Gastrocnemius medialis (tissue), 4 donors: ENCODE measurements around the gene TP73. TPM values are rescaled to one million over a fixed set of nuclear protein-coding genes. Genes with fewer than 3 reads are reported as not detected.

Experiments used
- ATAC-seq, 2 donors: fragments of 150-250 bp; one replicate each; pipeline ENCODE4 v1.9.1; 2016
- DNase-seq, 2 donors: peaks; one replicate each; pipeline ENCODE4 v3.0.0-alpha.2; 2019
- H3K27ac ChIP-seq, 4 donors: fragments of 200-600 bp; sonication (generic); 1 replicate in 1 of 4; 2 replicates in 3 of 4; pipeline ENCODE4 v1.5.1; 2016 to 2018; ENCODE audit warnings: mild to moderate bottlenecking in 2 of 4, moderate library complexity in 1 of 4
- H3K27me3 ChIP-seq, 3 donors: fragments of 200-600 bp; sonication (generic) in 2 of 3; 1 replicate in 1 of 3; 2 replicates in 2 of 3; pipeline versions ENCODE4 v1.5.1 to v1.6.0; 2016 to 2019; ENCODE audit warnings: mild to moderate bottlenecking in 1 of 3, moderate library complexity in 1 of 3
- H3K36me3 ChIP-seq, 2 donors: fragments of 200-600 bp; sonication (generic) in 1 of 2; one replicate each; pipeline ENCODE4 v1.5.1; 2017 to 2018
- H3K4me1 ChIP-seq, 2 donors: fragments of 200-600 bp; sonication (generic) in 1 of 2; one replicate each; pipeline ENCODE4 v1.5.1; 2016 to 2017; ENCODE audit warnings: mild to moderate bottlenecking in 2 of 2
- H3K4me3 ChIP-seq, 4 donors: fragments of 200-600 bp; sonication (generic) in 3 of 4; 1 replicate in 1 of 4; 2 replicates in 3 of 4; pipeline ENCODE4 v1.5.1; 2016 to 2019; ENCODE audit warnings: mild to moderate bottlenecking in 2 of 4
- H3K9me3 ChIP-seq, 3 donors: fragments of 200-600 bp; sonication (generic) in 2 of 3; 1 replicate in 1 of 3; 2 replicates in 2 of 3; pipeline ENCODE4 v1.5.1; 2016 to 2019
- CTCF ChIP-seq, 5 experiments: fragments of 450-650 bp in 3 of 5; fragments of 200-600 bp in 2 of 5; sonication (generic) in 2 of 5; IDR thresholded peaks in 4 of 5; conservative IDR thresholded peaks in 1 of 5; 1 replicate in 4 of 5; 2 replicates in 1 of 5; pipeline ENCODE4 v1.5.1; 2016 to 2019; ENCODE audit warnings: antibody characterized with exemption in 5 of 5, mild to moderate bottlenecking in 3 of 5, moderate library complexity in 3 of 5
- POLR2A ChIP-seq, 2 donors: fragments of 450-650 bp; IDR thresholded peaks; one replicate each; pipeline ENCODE4 v1.6.1; 2017; ENCODE audit warnings: antibody characterized with exemption in 2 of 2, mild to moderate bottlenecking in 2 of 2, moderate library complexity in 2 of 2
- in situ Hi-C, 4 donors: fragments of 200-750 bp; cut with MboI; loops; one replicate each; pipeline versions ENCODE4 v1.15.0 to v1.8.0; 2017; ENCODE audit warnings: low sequenced_read_pairs in 4 of 4
- intact Hi-C: fragments of 100-400 bp; cut with DNase I; formaldehyde crosslinking; loops from one replicate; pipeline ENCODE4 v1.15.1; 2023; ENCODE audit warnings: low total_unique reads
- total RNA-seq, 4 donors: library from RNA; depleted of rRNA; stranded (reverse); fragments of >200 nt; gene quantifications; one replicate each; pipeline versions ENCODE4 v1.1.0 to v1.2.3, GENCODE V29; 2016

The TP73 gene
- total RNA-seq, 4 donors from 2014 or later, result 0.07 TPM; not detected in 3

- Histone ChIP-seq H3K4me3 (no peak overlapping the region), H3K27ac (no peak overlapping the region), H3K9me3 (no peaks in the 10 kb centered on the region), H3K4me1 (no peaks in the 10 kb centered on the region), H3K36me3 (no peaks in the 10 kb centered on the region), H3K27me3 (peaks cover 0 to 2% (median 0%) of the 10 kb centered on the region in 3 donors)
- DNase-seq (no peak), ATAC-seq (no peak)
- no peak for TF ChIP-seq CTCF (IDR thresholded peaks at IDR 0.05 in 4 of 5, conservative IDR thresholded peaks at IDR 0.05 in 1 of 5)
- TF ChIP-seq POLR2A (IDR thresholded peaks at IDR 0.05), result no peak
- intact Hi-C loops (no loop called here), in situ Hi-C loops (no loop called here)
These were observed 101.5 kb downstream of the TP73 start for GRCh38 chr1:3753656-3754454.

GRCh38 chr1:3756394-3756793 lies 104.1 kb downstream of the TP73 start:
- Histone ChIP-seq H3K27me3 (peaks cover 0 to 2% (median 0%) of the 10 kb centered on the region in 3 donors), H3K4me1 (peaks cover 0 to 3% of the 10 kb centered on the region in 2 donors), H3K27ac (no peak overlapping the region), H3K4me3 (no peak overlapping the region), H3K9me3 (no peaks in the 10 kb centered on the region), H3K36me3 (no peaks in the 10 kb centered on the region)
- ATAC-seq (no peak), DNase-seq (no peak)
- intact Hi-C loops, result no loop called here
- in situ Hi-C loops, result no loop called here
- TF ChIP-seq CTCF (IDR thresholded peaks at IDR 0.05 in 4 of 5, conservative IDR thresholded peaks at IDR 0.05 in 1 of 5), result no peak
- no peak for TF ChIP-seq POLR2A (IDR thresholded peaks at IDR 0.05)

- H3K36me3 ChIP-seq, result no peaks in the 10 kb centered on the region
- peaks cover 0 to 3% of the 10 kb centered on the region in 2 donors for H3K4me1 ChIP-seq
- H3K27me3 ChIP-seq, result no peaks in the 10 kb centered on the region
- in situ Hi-C loops, result no loop called here
- H3K4me3 ChIP-seq, result no peak overlapping the region
- no peak overlapping the region for H3K27ac ChIP-seq
- intact Hi-C loops, result no loop called here
- no peak for ATAC-seq
- no peak for DNase-seq
- no peaks in the 10 kb centered on the region for H3K9me3 ChIP-seq
- TF ChIP-seq POLR2A (IDR thresholded peaks at IDR 0.05), result no peak
- TF ChIP-seq CTCF (IDR thresholded peaks at IDR 0.05 in 4 of 5, conservative IDR thresholded peaks at IDR 0.05 in 1 of 5), result no peak
These were observed 106.8 kb downstream of the TP73 start for GRCh38 chr1:3759164-3759563.

- Histone ChIP-seq H3K4me3 (no peak overlapping the region), H3K36me3 (no peaks in the 10 kb centered on the region), H3K27me3 (no peaks in the 10 kb centered on the region), H3K4me1 (peaks cover 0 to 3% of the 10 kb centered on the region in 2 donors), H3K9me3 (no peaks in the 10 kb centered on the region), H3K27ac (no peak overlapping the region)
- intact Hi-C loops, result no loop called here
- TF ChIP-seq CTCF (IDR thresholded peaks at IDR 0.05 in 4 of 5, conservative IDR thresholded peaks at IDR 0.05 in 1 of 5), result no peak
- no peak for TF ChIP-seq POLR2A (IDR thresholded peaks at IDR 0.05)
- ATAC-seq (peak; percentile 69 to 71), DNase-seq (no peak)
- in situ Hi-C loops, result no loop called here
These were observed 107.5 kb downstream of the TP73 start for GRCh38 chr1:3759796-3760195.
